ENCODE results near the gene AURKAIP1. TPM values are rescaled to one million over a fixed set of nuclear protein-coding genes. Genes with fewer than 3 reads are reported as not detected.

AURKAIP1 gene
- total and polyA plus RNA-seq, 2 of the 13 experiments (the other 11 are each of a cell fraction or from before 2014, with no cell fraction given), result 69.5 to 175 TPM

DNA sequence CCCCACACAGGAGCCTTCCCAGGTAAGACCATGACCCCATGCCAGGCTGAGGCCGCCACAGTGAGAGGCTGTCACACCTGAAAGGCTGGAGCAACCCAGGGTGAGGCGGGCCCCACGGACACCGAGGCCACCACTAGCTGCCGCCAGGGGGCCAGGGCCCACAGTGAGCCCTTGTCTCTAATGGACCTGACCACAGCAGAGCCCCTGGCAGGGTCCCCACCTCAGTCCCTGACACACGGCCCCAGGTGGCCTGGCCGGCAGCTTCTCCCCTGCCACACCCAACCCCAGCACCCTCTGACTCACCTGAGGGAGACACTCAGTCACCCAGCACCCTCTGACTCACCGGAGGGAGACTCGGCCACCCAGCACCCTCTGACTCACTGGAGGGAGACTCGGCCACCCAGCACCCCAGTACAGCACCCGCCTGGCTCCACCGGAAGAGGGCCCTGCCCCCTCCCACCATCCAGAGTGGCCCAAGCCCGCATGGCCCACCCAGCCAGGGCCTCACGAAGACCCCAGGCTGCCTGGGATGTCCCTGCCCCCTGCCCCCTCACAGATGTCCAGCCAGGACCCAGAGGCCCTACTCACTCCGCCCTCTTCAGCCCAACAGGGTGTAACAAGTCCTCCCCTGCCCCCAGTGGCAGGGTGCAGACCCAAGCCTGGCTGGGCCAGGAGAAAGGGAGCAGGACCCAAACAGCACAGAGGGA, 30.2 kb downstream of the AURKAIP1 start (continued):
- TF ChIP-seq ZBTB38 (CRISPR knock-in tag; IDR thresholded peaks at IDR 0.05) (peak; percentile 33; the same call in 1 of the 2 replicates), CTCF (CRISPR knock-in tag; IDR thresholded peaks at IDR 0.05) (peak; percentile 80), SOX6 (IDR thresholded peaks at IDR 0.05) (no peak), SOX6 (CRISPR knock-in tag; IDR thresholded peaks at IDR 0.05) (no peak), TRAFD1 (CRISPR knock-in tag; IDR thresholded peaks at IDR 0.05; ENCODE audit: borderline replicate concordance) (no peak), SAP130 (CRISPR knock-in tag; IDR thresholded peaks at IDR 0.05; ENCODE audit: low read depth) (peak; percentile 38), AGO1 (IDR thresholded peaks at IDR 0.05; ENCODE audit: low read depth, low read length, poor library complexity, severe bottlenecking) (peak; percentile 34), STAG1 (CRISPR knock-in tag; IDR thresholded peaks at IDR 0.05) (peak; percentile 61), ATF3 (CRISPR knock-in tag; IDR thresholded peaks at IDR 0.05) (peak; percentile 41; the same call in 1 of the 2 replicates), ZNF274 (CRISPR knock-in tag; IDR thresholded peaks at IDR 0.05) (no peak), MBNL3 (CRISPR knock-in tag; conservative IDR thresholded peaks at IDR 0.05) (no peak), ZNF431 (CRISPR knock-in tag; IDR thresholded peaks at IDR 0.05; ENCODE audit: borderline replicate concordance, low read depth) (no peak), SALL1 (CRISPR knock-in tag; IDR thresholded peaks at IDR 0.05) (no peak; the same call in 1 of the 2 replicates), ZNF687 (CRISPR knock-in tag; IDR thresholded peaks at IDR 0.05) (peak; percentile 40; the same call in 1 of the 2 replicates), ARNTL (CRISPR knock-in tag; IDR thresholded peaks at IDR 0.05) (no peak), KDM5B (CRISPR knock-in tag; IDR thresholded peaks at IDR 0.05; ENCODE audit: borderline replicate concordance) (0 out of 2 replicates have a peak, but pooled peaks have one; percentile 6), RBM39 (IDR thresholded peaks at IDR 0.05; ENCODE audit: low read depth, low read length, poor library complexity, severe bottlenecking) (peak; percentile 42), ZNF281 (CRISPR knock-in tag; IDR thresholded peaks at IDR 0.05; ENCODE audit: borderline replicate concordance) (0 out of 2 replicates have a peak, but pooled peaks have one; percentile 16)
